ENCODE data around the gene DPF3.

GRCh38 chr14:72782817-72783216 is 111.1 kb downstream of the DPF3 start:
- TF ChIP-seq MAX (IDR thresholded peaks at IDR 0.05) (no peak), EP300 (IDR thresholded peaks at IDR 0.05; ENCODE audit: borderline replicate concordance) (no peak), FOXM1 (IDR thresholded peaks at IDR 0.05; ENCODE audit: borderline replicate concordance, low read depth) (no peak), CEBPB (IDR thresholded peaks at IDR 0.05) (no peak)
- TF ChIP-seq, protein P1, sequence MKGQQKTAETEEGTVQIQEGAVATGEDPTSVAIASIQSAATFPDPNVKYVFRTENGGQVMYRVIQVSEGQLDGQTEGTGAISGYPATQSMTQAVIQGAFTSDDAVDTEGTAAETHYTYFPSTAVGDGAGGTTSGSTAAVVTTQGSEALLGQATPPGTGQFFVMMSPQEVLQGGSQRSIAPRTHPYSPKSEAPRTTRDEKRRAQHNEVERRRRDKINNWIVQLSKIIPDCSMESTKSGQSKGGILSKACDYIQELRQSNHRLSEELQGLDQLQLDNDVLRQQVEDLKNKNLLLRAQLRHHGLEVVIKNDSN (IDR thresholded peaks at IDR 0.05): no peak
